ENCODE measurements around the gene SOCS2. TPM values are rescaled to one million over a fixed set of nuclear protein-coding genes. Genes with fewer than 3 reads are reported as not detected.

Gene SOCS2
- total RNA-seq, 1 experiment from 2014 or later = 57.2 TPM

- no peaks in the 10 kb centered on the region for H3K4me1 ChIP-seq (ENCODE audit: insufficient read depth, low read length)
- no peaks in the 10 kb centered on the region for H3K79me1 ChIP-seq (ENCODE audit: insufficient read depth, low read depth, low read length, poor library complexity, severe bottlenecking)
- H3K27ac ChIP-seq (ENCODE audit: insufficient read length, low read depth, low read length) = no peak overlapping the region
- H3K27me3 ChIP-seq (ENCODE audit: insufficient read depth, low read length) = no peaks in the 10 kb centered on the region; the same call in 1 of the 2 replicates
- peaks cover 23% of the 10 kb centered on the region for H3K27me3 Mint-ChIP-seq (ENCODE audit: low read depth)
- no peak overlapping the region for H2BK5ac ChIP-seq (ENCODE audit: insufficient read length, low read length)
- peaks cover 9 to 34% (median 27%) of the 10 kb centered on the region in 3 experiments; a peak in 6 of 7 replicates for H3K36me3 Mint-ChIP-seq (ENCODE audit: insufficient read depth in 1 of 3, low read depth in 3 of 3)
- no peak overlapping the region for H2BK12ac ChIP-seq (ENCODE audit: insufficient read length, low read depth, low read length)
- H3K4me1 Mint-ChIP-seq = peaks cover 34 to 39% of the 10 kb centered on the region in 2 experiments
- no peak overlapping the region for H2AFZ ChIP-seq (ENCODE audit: low read length)
- H3K4ac ChIP-seq (ENCODE audit: low read depth, low read length) = no peak overlapping the region
- H3K14ac ChIP-seq (ENCODE audit: insufficient read depth, low read length) = 0 out of 2 replicates have a peak overlapping the region, but pooled peaks have one; percentile 26
- peak overlapping the region in 2 of 3 experiments; percentile 92 to 93; a peak in 3 of 7 replicates for H3K27ac Mint-ChIP-seq
- WGBS (ENCODE audit: extremely low coverage, insufficient read length, low lambda C conversion rate) = no CpG with 5 or more reads among the region's 75 CpGs
- no peak overlapping the region for H3K56ac ChIP-seq (ENCODE audit: insufficient read length, low read depth, low read length)
- no peak; the same call in 2 of the 3 replicates for TF ChIP-seq CTCF (conservative IDR thresholded peaks at IDR 0.05)
- peaks cover 0 to 2% of the 10 kb centered on the region in 2 experiments; a peak in 3 of 5 replicates for H3K9me3 Mint-ChIP-seq
- no peak overlapping the region for H3K18ac ChIP-seq (ENCODE audit: insufficient read length, low read depth, low read length)
- no peak overlapping the region for H2BK120ac ChIP-seq (ENCODE audit: low read depth, low read length, poor library complexity, severe bottlenecking)
- H3K23me2 ChIP-seq (ENCODE audit: insufficient read length, low read depth, low read length, poor library complexity, severe bottlenecking) = peaks cover 23% of the 10 kb centered on the region
- no peak overlapping the region for H3T11ph ChIP-seq (ENCODE audit: low read length)
- no peaks in the 10 kb centered on the region for H3K9me3 ChIP-seq (ENCODE audit: control insufficient read depth, low read depth, low read length)
- peak overlapping the region; percentile 42 for H3K9ac ChIP-seq (ENCODE audit: extremely low read depth, insufficient read length, low read length)
- H3K79me2 ChIP-seq (ENCODE audit: insufficient read depth, low read length) = no peaks in the 10 kb centered on the region
- H2BK15ac ChIP-seq (ENCODE audit: low read depth, low read length) = no peak overlapping the region
- DNase-seq = peak; percentile 64
- H2BK20ac ChIP-seq (ENCODE audit: low read depth, low read length, poor library complexity, severe bottlenecking) = no peak overlapping the region
- H4K5ac ChIP-seq (ENCODE audit: insufficient read length, low read depth, low read length) = no peak overlapping the region
- H3K4me3 Mint-ChIP-seq = peak overlapping the region; percentile 89 to 97
- no peaks in the 10 kb centered on the region for H4K20me1 ChIP-seq (ENCODE audit: control insufficient read depth, insufficient read depth, insufficient read length)
- no peak overlapping the region for H4K8ac ChIP-seq (replicated peaks; ENCODE audit: insufficient read length, low read depth, low read length)
- no peak overlapping the region for H2AK5ac ChIP-seq (ENCODE audit: insufficient read length, low read length)
- H3K23ac ChIP-seq (ENCODE audit: insufficient read length, low read depth, low read length) = no peak overlapping the region
- peak overlapping the region; percentile 92 for H3K4me2 ChIP-seq (ENCODE audit: insufficient read depth, insufficient read length, low read length)
- H4K91ac ChIP-seq (ENCODE audit: insufficient read length, low read depth, low read length) = no peak overlapping the region
These were observed 457 bp downstream of the SOCS2 start for GRCh38 chr12:93572712-93573551.

Data from H9 (cell line).